Common myeloid progenitor, CD34-positive (primary cell): ENCODE data around the gene NPR2.

Experiments
- CTCF ChIA-PET: fragments of 350-600 bp; sonication (Branson Sonifier 250); formaldehyde crosslinking; loops from one replicate; lab custom pipeline; 2021; ENCODE audit warnings: antibody characterized with exemption; lab: Charles Lee
- POLR2A ChIA-PET: fragments of 350-600 bp; sonication (Branson Sonifier 250); formaldehyde crosslinking; loops from one replicate; lab custom pipeline; 2021; ENCODE audit warnings: antibody characterized with exemption; lab: Charles Lee
- DNase-seq, 3 donors: peaks; one replicate each; pipeline versions ENCODE4 v3.0.0 to v3.0.0-alpha.2; 2013
- H3K27ac ChIP-seq, 2 experiments: 1 replicate in 1 of 2; 2 replicates in 1 of 2; pipeline ENCODE4 v1.7.0; 2013; ENCODE audit warnings: inconsistent platforms in 2 of 2, low read length in 2 of 2, mild to moderate bottlenecking in 2 of 2, low read depth in 1 of 2, moderate library complexity in 1 of 2; ENCODE audit not compliant: severe bottlenecking in 2 of 2, insufficient read depth in 1 of 2, poor library complexity in 1 of 2
- H3K27me3 ChIP-seq, 5 experiments: replicated peaks in 2 of 5; 1 replicate in 3 of 5; 2 replicates in 2 of 5; pipeline versions ENCODE4 v1.6.1 to v1.7.0; 2013; ENCODE audit warnings: low read length in 4 of 5, mild to moderate bottlenecking in 2 of 5, moderate library complexity in 2 of 5, inconsistent platforms in 1 of 5; ENCODE audit not compliant: insufficient read depth in 5 of 5, control insufficient read depth in 4 of 5
- H3K36me3 ChIP-seq, 4 experiments: 1 replicate in 2 of 4; 2 replicates in 2 of 4; pipeline versions ENCODE4 v1.6.1 to v1.7.0; 2013; ENCODE audit warnings: low read length in 3 of 4, control low read depth in 1 of 4, mild to moderate bottlenecking in 1 of 4; ENCODE audit not compliant: control insufficient read depth in 4 of 4, insufficient read depth in 4 of 4
- H3K4me1 ChIP-seq, 4 experiments: 1 replicate in 3 of 4; 2 replicates in 1 of 4; pipeline versions ENCODE4 v1.6.1 to v1.7.1; 2013; ENCODE audit warnings: low read length in 3 of 4, mild to moderate bottlenecking in 3 of 4, control low read depth in 1 of 4, inconsistent platforms in 1 of 4, moderate library complexity in 1 of 4; ENCODE audit not compliant: control insufficient read depth in 4 of 4, insufficient read depth in 4 of 4; ENCODE audit errors: control extremely low read depth in 1 of 4
- H3K4me3 ChIP-seq, 7 experiments: 1 replicate in 4 of 7; 2 replicates in 3 of 7; pipeline versions ENCODE4 v1.5.1 to v1.7.0; 2013; ENCODE audit warnings: mild to moderate bottlenecking in 7 of 7, low read length in 6 of 7, moderate library complexity in 6 of 7, inconsistent platforms in 2 of 7, low read depth in 2 of 7, control low read depth in 1 of 7; ENCODE audit not compliant: insufficient read depth in 4 of 7, control insufficient read depth in 1 of 7; ENCODE audit errors: extremely low read depth in 1 of 7
- H3K9me3 ChIP-seq, 5 experiments: 1 replicate in 4 of 5; 2 replicates in 1 of 5; pipeline versions ENCODE4 v1.6.1 to v1.7.1; 2013; ENCODE audit warnings: low read length in 4 of 5, mild to moderate bottlenecking in 2 of 5, inconsistent platforms in 1 of 5, low read depth in 1 of 5, moderate library complexity in 1 of 5; ENCODE audit not compliant: control insufficient read depth in 4 of 5, insufficient read depth in 2 of 5; ENCODE audit errors: control extremely low read depth in 1 of 5
- WGBS: methylation state at CpG from one replicate; pipeline ENCODE4 v1.1.5; 2013; ENCODE audit not compliant: insufficient coverage; 5-methylcytosine and 5-hydroxymethylcytosine counted together

The NPR2 gene

GRCh38 chr9:35760651-35761050, 30.7 kb upstream of the NPR2 start:
- H3K36me3 ChIP-seq = peaks cover 0 to 4% (median 0%) of the 10 kb centered on the region in 4 experiments
- 8% methylated on average over 2 of the region's 2 CpGs for WGBS
- peak overlapping the region in 1 of 2 experiments; percentile 65 for H3K27ac ChIP-seq
- H3K27me3 ChIP-seq = no peaks in the 10 kb centered on the region
- peak overlapping the region in 1 of 7 experiments; percentile 37 for H3K4me3 ChIP-seq
- CTCF ChIA-PET = interaction anchor here (0.8 to 3.6 kb wide), 18 partner anchors 9 to 66 kb away, joined by 3 to 12 read pairs (median 4); partner anchors contain the start of genes CREB3 and TLN1
- DNase-seq = peak; percentile 35 to 52 (median 38)
- peaks cover 29 to 70% (median 43%) of the 10 kb centered on the region in 4 experiments for H3K4me1 ChIP-seq
- no peaks in the 10 kb centered on the region for H3K9me3 ChIP-seq
- POLR2A ChIA-PET = interaction anchor here (0.6 to 1.0 kb wide), 3 partner anchors 11 to 381 kb away, joined by 3 to 7 read pairs (median 4); partner anchors contain the start of genes GBA2 and RGP1

- ChIA-PET CTCF (interaction anchor here (0.7 to 2.3 kb wide), 6 partner anchors 9 to 63 kb away, joined by 3 to 5 read pairs (median 4); no protein-coding TSS in a partner anchor), POLR2A (no interaction called here)
- H3K4me3 ChIP-seq = no peak overlapping the region
- H3K4me1 ChIP-seq = peaks cover 19 to 48% (median 24%) of the 10 kb centered on the region in 4 experiments
- no peak for DNase-seq
- no peaks in the 10 kb centered on the region for H3K27me3 ChIP-seq
- no peaks in the 10 kb centered on the region for H3K9me3 ChIP-seq
- no peak overlapping the region for H3K27ac ChIP-seq
- peaks cover 0 to 4% (median 0%) of the 10 kb centered on the region in 4 experiments for H3K36me3 ChIP-seq
- no CpG with 5 or more reads among the region's 2 CpGs for WGBS
Measured at GRCh38 chr9:35763181-35763580, 28.2 kb upstream of the NPR2 start.

- 86% methylated on average over 1 of the region's 1 CpG for WGBS
- Histone ChIP-seq H3K36me3 (peaks cover 0 to 4% (median 0%) of the 10 kb centered on the region in 4 experiments), H3K9me3 (no peaks in the 10 kb centered on the region), H3K27me3 (no peaks in the 10 kb centered on the region), H3K4me3 (no peak overlapping the region), H3K27ac (no peak overlapping the region), H3K4me1 (peaks cover 13 to 42% (median 18%) of the 10 kb centered on the region in 4 experiments)
- ChIA-PET POLR2A (no interaction called here), CTCF (interaction anchor here (1.5 to 2.3 kb wide), 4 partner anchors 9 to 62 kb away, joined by 3 to 5 read pairs (median 4); no protein-coding TSS in a partner anchor)
- DNase-seq = no peak
Measured at GRCh38 chr9:35763803-35764202, 27.6 kb upstream of the NPR2 start.

- 43% methylated on average over 1 of the region's 2 CpGs for WGBS
- ChIA-PET CTCF (interaction anchor here (1.0 to 1.3 kb wide), 2 partner anchors 31 to 40 kb away, joined by 3 to 4 read pairs; no protein-coding TSS in a partner anchor), POLR2A (no interaction called here)
- DNase-seq = peak in 1 of 3 donors; percentile 25
- peaks cover 0 to under 1% (median 0%) of the 10 kb centered on the region in 4 experiments for H3K36me3 ChIP-seq
- no peaks in the 10 kb centered on the region for H3K27me3 ChIP-seq
- H3K4me1 ChIP-seq = peaks cover 0 to 35% (median 2%) of the 10 kb centered on the region in 4 experiments
- H3K4me3 ChIP-seq = no peak overlapping the region
- H3K9me3 ChIP-seq = no peaks in the 10 kb centered on the region
- H3K27ac ChIP-seq = no peak overlapping the region
Measured at GRCh38 chr9:35766997-35767396, 24.4 kb upstream of the NPR2 start.

- Histone ChIP-seq H3K27me3 (no peaks in the 10 kb centered on the region), H3K36me3 (peaks cover 0 to 3% (median 0%) of the 10 kb centered on the region in 4 experiments), H3K4me1 (peaks cover 0 to 31% (median 2%) of the 10 kb centered on the region in 4 experiments), H3K9me3 (no peaks in the 10 kb centered on the region), H3K4me3 (no peak overlapping the region), H3K27ac (no peak overlapping the region)
- WGBS = no CpG with 5 or more reads among the region's 1 CpG
- ChIA-PET POLR2A (no interaction called here), CTCF (interaction anchor here (1.0 to 7.7 kb wide), 3 partner anchors 13 to 40 kb away, joined by 3 to 41 read pairs (median 4); partner anchors contain the start of gene MSMP)
- DNase-seq = no peak
Measured at GRCh38 chr9:35767458-35767857, 23.9 kb upstream of the NPR2 start.

GRCh38 chr9:35769763-35770162, 21.6 kb upstream of the NPR2 start:
- Histone ChIP-seq H3K27ac (no peak overlapping the region), H3K4me3 (no peak overlapping the region), H3K27me3 (no peaks in the 10 kb centered on the region), H3K36me3 (peaks cover 0 to 3% (median 0%) of the 10 kb centered on the region in 4 experiments), H3K9me3 (no peaks in the 10 kb centered on the region), H3K4me1 (peaks cover under 1 to 24% (median 3%) of the 10 kb centered on the region in 4 experiments)
- WGBS = 100% methylated on average over 1 of the region's 1 CpG
- no peak for DNase-seq
- ChIA-PET POLR2A (no interaction called here), CTCF (interaction anchor here (1.1 to 7.7 kb wide), 8 partner anchors 9 to 41 kb away, joined by 3 to 41 read pairs (median 6); partner anchors contain the start of gene MSMP)

GRCh38 chr9:35771075-35771433, 20.3 kb upstream of the NPR2 start:
- ChIA-PET CTCF (interaction anchor here (0.8 to 7.7 kb wide), 14 partner anchors 8 to 111 kb away, joined by 3 to 41 read pairs (median 4); partner anchors contain the start of genes MSMP and SPAG8), POLR2A (interaction anchor here (0.7 kb wide), 1 partner anchor 13 kb away, joined by 4 read pairs; no protein-coding TSS in a partner anchor)
- Histone ChIP-seq H3K27ac (peak overlapping the region in 1 of 2 experiments; percentile 50), H3K4me1 (peaks cover 11 to 37% (median 15%) of the 10 kb centered on the region in 4 experiments), H3K27me3 (no peaks in the 10 kb centered on the region), H3K9me3 (no peaks in the 10 kb centered on the region), H3K4me3 (peak overlapping the region in 1 of 7 experiments; percentile 17), H3K36me3 (peaks cover 0 to 3% (median 0%) of the 10 kb centered on the region in 4 experiments)
- DNase-seq = no peak
- 71% methylated on average over 1 of the region's 4 CpGs for WGBS
